Neuronal stem cell (in vitro differentiated cells): Measurements from ENCODE around the gene GMCL2.

Experiments
- DNase-seq: peaks from one replicate; pipeline ENCODE4 v3.0.0-alpha.2; 2013; ENCODE audit warnings: low spot score
- H2AFZ ChIP-seq: one replicate; pipeline ENCODE4 v1.6.1; 2013; ENCODE audit warnings: mild to moderate bottlenecking, low read length, inconsistent platforms
- H2AK5ac ChIP-seq: 2 replicates; pipeline ENCODE4 v1.6.1; 2013; ENCODE audit warnings: low read depth, mild to moderate bottlenecking, inconsistent platforms, low read length, moderate library complexity, mixed read lengths
- H2BK120ac ChIP-seq: 2 replicates; pipeline ENCODE4 v1.6.1; 2013; ENCODE audit warnings: low read depth, mild to moderate bottlenecking, inconsistent platforms, low read length, moderate library complexity, mixed read lengths
- H2BK12ac ChIP-seq: one replicate; pipeline ENCODE4 v1.6.1; 2013; ENCODE audit warnings: low read length, inconsistent platforms
- H2BK15ac ChIP-seq: 2 replicates; pipeline ENCODE4 v1.6.1; 2013; ENCODE audit warnings: mild to moderate bottlenecking, low read length, inconsistent platforms, mixed read lengths
- H2BK5ac ChIP-seq: one replicate; pipeline ENCODE4 v1.6.1; 2013; ENCODE audit warnings: inconsistent platforms, mild to moderate bottlenecking, low read length, moderate library complexity
- H3K14ac ChIP-seq: one replicate; pipeline ENCODE4 v1.6.1; 2013; ENCODE audit warnings: low read length, inconsistent platforms
- H3K18ac ChIP-seq: 2 replicates; pipeline ENCODE4 v1.6.1; 2013; ENCODE audit warnings: low read length, inconsistent platforms
- H3K23ac ChIP-seq: 2 replicates; pipeline ENCODE4 v1.6.1; 2013; ENCODE audit warnings: low read depth, mild to moderate bottlenecking, mixed read lengths, low read length, inconsistent platforms; ENCODE audit not compliant: poor library complexity
- H3K27ac ChIP-seq: replicated peaks from 3 replicates; pipeline ENCODE4 v1.5.1; 2013; ENCODE audit warnings: low read length, inconsistent platforms
- H3K27me3 ChIP-seq, 3 experiments: 2 replicates each; pipeline ENCODE4 v1.6.1; 2013; ENCODE audit warnings: low read length in 3 of 3, mild to moderate bottlenecking in 2 of 3, inconsistent platforms in 1 of 3, low read depth in 1 of 3, mixed read lengths in 1 of 3, moderate library complexity in 1 of 3; ENCODE audit not compliant: control insufficient read depth in 3 of 3, insufficient read depth in 3 of 3
- H3K36me3 ChIP-seq, 2 donors: replicated peaks in 1 of 2; 2 replicates each; pipeline ENCODE4 v1.6.1; 2013; ENCODE audit warnings: low read length in 2 of 2; ENCODE audit not compliant: control insufficient read depth in 2 of 2, insufficient read depth in 2 of 2
- H3K4ac ChIP-seq: 2 replicates; pipeline ENCODE4 v1.6.1; 2013; ENCODE audit warnings: inconsistent platforms, mild to moderate bottlenecking, low read length, moderate library complexity
- H3K4me1 ChIP-seq, 2 donors: 1 replicate in 1 of 2; 2 replicates in 1 of 2; pipeline ENCODE4 v1.6.1; 2013; ENCODE audit warnings: low read length in 2 of 2, low read depth in 1 of 2; ENCODE audit not compliant: control insufficient read depth in 2 of 2, insufficient read depth in 1 of 2
- H3K4me2 ChIP-seq: one replicate; pipeline ENCODE4 v1.6.1; 2013; ENCODE audit warnings: mild to moderate bottlenecking, low read length, inconsistent platforms; ENCODE audit not compliant: insufficient read depth, poor library complexity, severe bottlenecking
- H3K4me3 ChIP-seq, 2 donors: 2 replicates each; pipeline ENCODE4 v1.5.1; 2013; ENCODE audit warnings: low read length in 2 of 2, mild to moderate bottlenecking in 2 of 2, inconsistent platforms in 1 of 2, moderate library complexity in 1 of 2
- H3K79me1 ChIP-seq: one replicate; pipeline ENCODE4 v1.6.1; 2013; ENCODE audit warnings: low read depth, mild to moderate bottlenecking, inconsistent platforms, low read length, moderate library complexity
- H3K9ac ChIP-seq: one replicate; pipeline ENCODE4 v1.6.1; 2013; ENCODE audit warnings: mild to moderate bottlenecking, low read depth, low read length, inconsistent platforms; ENCODE audit not compliant: poor library complexity
- H3K9me3 ChIP-seq, 2 donors: replicated peaks in 1 of 2; 2 replicates each; pipeline versions ENCODE3 to v1.6.1; 2013; ENCODE audit warnings: low read length in 2 of 2, mild to moderate bottlenecking in 2 of 2, inconsistent platforms in 1 of 2, low read depth in 1 of 2, mixed read lengths in 1 of 2, moderate library complexity in 1 of 2; ENCODE audit not compliant: control insufficient read depth in 2 of 2, insufficient read depth in 1 of 2
- H4K8ac ChIP-seq: one replicate; pipeline ENCODE4 v1.6.1; 2013; ENCODE audit warnings: low read depth, mild to moderate bottlenecking, inconsistent platforms, low read length, moderate library complexity
- H4K91ac ChIP-seq: one replicate; pipeline ENCODE4 v1.6.1; 2013; ENCODE audit warnings: low read length, low read depth, mild to moderate bottlenecking, inconsistent platforms; ENCODE audit not compliant: poor library complexity
- WGBS, 2 donors: extraction: QIAGEN DNeasy Blood & Tissue Kit; methylation state at CpG; one replicate each; pipeline ENCODE4 v1.1.7; 2013; ENCODE audit warnings: missing lambda C conversion rate in 2 of 2, mixed read lengths in 1 of 2; ENCODE audit not compliant: insufficient read length in 2 of 2, insufficient replicate concordance in 1 of 2; ENCODE audit errors: extremely low coverage in 2 of 2; 5-methylcytosine and 5-hydroxymethylcytosine counted together

GMCL2 gene

GRCh38 chr5:178223196-178223773 lies 36.1 kb upstream of the GMCL2 start:
- Histone ChIP-seq H2BK120ac (no peak overlapping the region), H4K8ac (no peak overlapping the region), H3K4me2 (no peak overlapping the region), H3K27ac (no peak overlapping the region), H3K23ac (peak overlapping the region; percentile 21), H2AFZ (no peak overlapping the region), H3K4ac (no peak overlapping the region), H3K79me1 (peaks cover 1% of the 10 kb centered on the region), H2BK5ac (no peak overlapping the region), H2BK12ac (no peak overlapping the region), H3K9ac (no peak overlapping the region), H4K91ac (no peak overlapping the region), H3K4me1 (peaks cover 0 to 16% of the 10 kb centered on the region in 2 donors), H2BK15ac (no peak overlapping the region), H3K9me3 (peaks cover 2 to 5% of the 10 kb centered on the region in 2 donors), H3K14ac (no peak overlapping the region), H3K4me3 (no peak overlapping the region), H3K27me3 (no peaks in the 10 kb centered on the region), H3K36me3 (peaks cover 28 to 80% of the 10 kb centered on the region in 2 donors), H3K18ac (no peak overlapping the region), H2AK5ac (no peak overlapping the region)
- no peak for DNase-seq
- WGBS, 2 donors, result no CpG with 5 or more reads among the region's 5 CpGs

GRCh38 chr5:178222292-178222691 lies 35.1 kb upstream of the GMCL2 start:
- WGBS, 2 donors, result no CpG with 5 or more reads among the region's 15 CpGs
- Histone ChIP-seq H3K36me3 (peaks cover 18 to 74% of the 10 kb centered on the region in 2 donors), H3K18ac (no peak overlapping the region), H3K4me2 (no peak overlapping the region), H3K4ac (no peak overlapping the region), H2BK5ac (no peak overlapping the region), H3K27me3 (no peaks in the 10 kb centered on the region), H2BK12ac (no peak overlapping the region), H2BK120ac (no peak overlapping the region), H4K8ac (no peak overlapping the region), H3K9ac (no peak overlapping the region), H3K79me1 (peaks cover 1% of the 10 kb centered on the region), H4K91ac (no peak overlapping the region), H3K4me3 (no peak overlapping the region), H2AK5ac (no peak overlapping the region), H3K27ac (no peak overlapping the region), H3K9me3 (peaks cover 2% of the 10 kb centered on the region in 2 donors), H3K23ac (peak overlapping the region; percentile 17), H3K4me1 (peaks cover 0 to 16% of the 10 kb centered on the region in 2 donors), H2BK15ac (no peak overlapping the region), H2AFZ (no peak overlapping the region), H3K14ac (no peak overlapping the region)
- DNase-seq, result no peak

- H2BK12ac ChIP-seq, result no peak overlapping the region
- H4K91ac ChIP-seq, result no peak overlapping the region
- no peak overlapping the region for H2BK5ac ChIP-seq
- H3K27me3 ChIP-seq, result no peaks in the 10 kb centered on the region
- H2AFZ ChIP-seq, result no peak overlapping the region
- no peak overlapping the region for H3K27ac ChIP-seq
- no peak overlapping the region for H3K4me3 ChIP-seq
- no peak overlapping the region for H2BK15ac ChIP-seq
- H3K36me3 ChIP-seq, result peaks cover 16 to 75% of the 10 kb centered on the region in 2 donors
- DNase-seq, result no peak
- H2AK5ac ChIP-seq, result no peak overlapping the region
- no peak overlapping the region for H3K14ac ChIP-seq
- H3K9me3 ChIP-seq, result peaks cover 0 to 2% of the 10 kb centered on the region in 2 donors
- H4K8ac ChIP-seq, result no peak overlapping the region
- no peak overlapping the region for H3K4me2 ChIP-seq
- no peak overlapping the region for H3K23ac ChIP-seq
- H3K4me1 ChIP-seq, result peaks cover 0 to 16% of the 10 kb centered on the region in 2 donors
- H3K4ac ChIP-seq, result no peak overlapping the region
- no peak overlapping the region for H2BK120ac ChIP-seq
- no peak overlapping the region for H3K9ac ChIP-seq
- peaks cover 1% of the 10 kb centered on the region for H3K79me1 ChIP-seq
- WGBS, 2 donors, result no CpG with 5 or more reads among the region's 5 CpGs
- no peak overlapping the region for H3K18ac ChIP-seq
These were observed 34.7 kb upstream of the GMCL2 start for GRCh38 chr5:178221853-178222252.

GRCh38 chr5:178221282-178221681 lies 34.1 kb upstream of the GMCL2 start:
- H2AFZ ChIP-seq, result no peak overlapping the region
- H2AK5ac ChIP-seq, result no peak overlapping the region
- DNase-seq, result no peak
- H3K79me1 ChIP-seq, result peaks cover 1% of the 10 kb centered on the region
- no peak overlapping the region for H2BK5ac ChIP-seq
- no peak overlapping the region for H4K8ac ChIP-seq
- WGBS, 2 donors, result no CpG with 5 or more reads among the region's 3 CpGs
- peaks cover 0 to 2% of the 10 kb centered on the region in 2 donors for H3K9me3 ChIP-seq
- H4K91ac ChIP-seq, result no peak overlapping the region
- no peak overlapping the region for H2BK15ac ChIP-seq
- no peak overlapping the region for H3K4ac ChIP-seq
- H3K18ac ChIP-seq, result no peak overlapping the region
- no peak overlapping the region for H2BK120ac ChIP-seq
- H3K14ac ChIP-seq, result no peak overlapping the region
- H3K23ac ChIP-seq, result peak overlapping the region; percentile 26
- peaks cover 20 to 75% of the 10 kb centered on the region in 2 donors for H3K36me3 ChIP-seq
- H3K4me3 ChIP-seq, result peak overlapping the region in 1 of 2 donors; percentile 40
- H3K27ac ChIP-seq, result no peak overlapping the region
- peaks cover 0 to 16% of the 10 kb centered on the region in 2 donors for H3K4me1 ChIP-seq
- no peak overlapping the region for H3K4me2 ChIP-seq
- no peak overlapping the region for H3K9ac ChIP-seq
- H2BK12ac ChIP-seq, result peak overlapping the region; percentile 50
- H3K27me3 ChIP-seq, result no peaks in the 10 kb centered on the region
